ENCODE data around the gene RNF180.
"Not testable (repeated sequence)": the region's sequence is repeated elsewhere in the genome, so short reads cannot be mapped to it uniquely, and the experiment has no call there.

RNF180 gene

DNA sequence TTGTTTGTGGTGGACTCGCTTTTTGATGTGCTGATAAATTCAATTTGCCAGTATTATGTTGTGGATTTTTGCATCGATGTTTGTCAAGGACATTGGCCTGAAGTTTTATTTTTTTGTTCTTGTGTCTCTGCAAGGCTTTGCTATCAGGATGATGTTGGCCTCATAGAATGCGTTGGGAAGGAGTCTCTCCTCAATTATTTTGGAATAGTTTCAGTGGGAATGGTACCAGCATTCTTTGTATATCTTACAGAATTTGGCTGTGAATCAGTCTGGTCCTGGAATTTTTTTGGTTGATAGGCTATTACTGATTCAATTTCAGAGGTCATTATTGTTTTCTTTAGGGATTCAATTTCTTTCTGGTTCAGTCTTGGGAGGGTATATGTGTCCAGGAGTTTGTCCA, 198.8 kb downstream of the RNF180 start:
- DNase-seq (ENCODE audit: low read depth, low spot score): no peak

DNA sequence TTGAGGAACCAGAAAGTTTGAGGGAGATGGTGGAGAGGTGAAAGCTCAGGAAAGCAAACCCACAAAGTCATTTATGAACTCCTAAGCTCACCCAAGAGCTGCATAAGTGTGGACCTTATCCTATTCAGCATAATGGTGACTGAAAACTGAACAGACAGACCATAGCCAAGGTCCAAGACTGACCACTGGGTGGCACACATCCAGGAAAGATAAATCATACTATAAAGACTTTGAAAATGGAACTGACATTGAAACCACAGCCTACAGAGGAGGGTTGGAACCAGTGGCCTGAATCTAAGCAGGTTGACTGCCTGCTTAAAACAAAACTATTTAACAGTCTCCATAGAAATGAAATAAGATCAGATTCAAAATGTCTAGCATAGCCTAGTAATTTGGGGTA, 219.1 kb downstream of the RNF180 start:
- DNase-seq (ENCODE audit: low read depth, low spot score): no peak

- DNase-seq (ENCODE audit: low read depth, low spot score): no peak
Observed at GRCh38 chr5:64397552-64397951, 231.9 kb downstream of the RNF180 start.

DNA sequence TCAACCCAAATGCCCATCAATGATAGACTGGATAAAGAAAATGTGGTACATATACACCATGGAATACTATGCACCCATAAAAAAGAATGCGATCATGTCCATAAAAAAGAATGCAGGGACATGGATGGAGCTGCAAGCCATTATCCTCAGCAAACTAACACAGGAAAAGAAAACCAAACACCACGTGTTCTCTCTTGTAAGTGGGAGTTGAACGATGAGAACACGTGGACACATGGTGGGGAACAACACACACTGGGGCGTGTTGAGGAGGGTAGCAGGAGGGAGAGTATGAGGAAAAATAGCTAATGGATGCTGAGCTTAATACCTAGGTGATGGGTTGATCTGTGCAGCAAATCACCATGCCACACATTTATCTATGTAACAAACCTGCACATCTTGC, 233.1 kb downstream of the RNF180 start:
- not testable (repeated sequence) for DNase-seq (ENCODE audit: low read depth, low spot score)

GRCh38 chr5:64407103-64407825, 241.6 kb downstream of the RNF180 start:
- not testable (repeated sequence) for DNase-seq (ENCODE audit: low read depth, low spot score)

DNA sequence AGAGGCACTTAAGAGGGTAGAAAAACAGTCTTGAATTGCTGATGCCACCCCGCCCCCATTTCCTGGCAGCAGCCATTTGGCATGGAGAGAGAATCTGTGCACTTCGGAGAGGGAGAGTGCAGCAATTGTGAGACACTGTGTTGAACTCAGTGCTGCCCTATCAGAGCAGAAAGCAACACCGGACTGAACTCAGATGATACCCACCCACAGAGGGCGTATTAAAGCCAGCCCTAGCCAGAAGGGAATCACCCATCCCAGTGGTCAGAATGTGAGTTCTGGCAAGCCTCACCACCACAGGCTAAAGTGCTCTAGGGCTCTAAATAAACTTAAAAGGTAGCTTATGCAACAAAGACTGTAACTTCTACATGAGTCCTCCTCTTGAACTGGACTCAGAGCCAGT, 251.7 kb downstream of the RNF180 start:
- no peak for DNase-seq (ENCODE audit: low read depth, low spot score)

DNA sequence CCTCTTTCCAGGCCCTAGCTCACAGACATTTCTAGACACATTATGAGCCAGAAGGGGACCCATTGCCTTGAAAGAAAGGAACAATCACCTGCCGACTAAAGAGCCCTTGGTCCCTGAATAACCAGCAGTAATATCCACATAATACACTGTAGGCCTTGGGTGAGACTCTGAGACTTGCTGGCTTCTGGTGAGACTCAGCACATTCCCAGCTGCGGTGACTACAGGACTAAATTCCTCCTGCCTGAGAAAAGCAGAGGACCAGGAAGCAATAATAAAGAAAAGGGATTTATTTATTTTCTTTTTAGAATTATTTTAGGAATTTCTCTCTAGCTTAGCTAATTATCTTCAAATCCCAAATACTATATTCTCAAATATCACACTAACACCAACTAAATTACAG, 252.4 kb downstream of the RNF180 start:
- no peak for DNase-seq (ENCODE audit: low read depth, low spot score)

All from brain pericyte (primary cell).